A549 (cell line): ENCODE measurements around the gene ESRRB. TPM values are rescaled to one million over a fixed set of nuclear protein-coding genes. Genes with fewer than 3 reads are reported as not detected.

Source experiments
- ATAC-seq, 2 experiments: fragments of 200-7000 bp in 1 of 2; fragments of >200 bp in 1 of 2; cut with Nextera tagmentation in 1 of 2; cut with Tn5 transposase in 1 of 2; 3 replicates each; pipeline versions ENCODE4 v1.8.0 to v1.9.1; 2018 to 2020; ENCODE audit warnings: mild to moderate bottlenecking in 1 of 2, moderate library complexity in 1 of 2
- CTCF ChIA-PET: fragments of 300-600 bp; sonication (Branson Sonifier 250); formaldehyde crosslinking; extraction: SDS; loops from one replicate; lab custom pipeline; 2021; ENCODE audit warnings: antibody characterized with exemption, inconsistent platforms; lab: Yijun Ruan, JAX
- POLR2A ChIA-PET: fragments of 350-600 bp; formaldehyde crosslinking; extraction: SDS; loops from one replicate; lab custom pipeline; 2021; ENCODE audit warnings: antibody characterized with exemption, inconsistent platforms; lab: Yijun Ruan, JAX
- DNase-seq, 2 experiments: peaks; one replicate each; pipeline versions ENCODE4 v3.0.0 to v3.0.0-alpha.2; 2011 to 2016; ENCODE audit warnings: low read depth in 1 of 2, low spot score in 1 of 2
- FAIRE-seq: peaks from 2 replicates; lab custom pipeline; 2011; peaks lifted over from hg19 to GRCh38; lab: Jason Lieb, UNC
- H3K27ac ChIP-seq, 2 experiments: fragments of >200 bp; sonication (Bioruptor Twin); formaldehyde crosslinking; 3 replicates each; pipeline ENCODE4 v1.5.1; 2016 to 2017
- H3K4me1 ChIP-seq: fragments of >200 bp; sonication (Bioruptor Twin); formaldehyde crosslinking; 3 replicates; pipeline ENCODE4 v1.6.1; 2016
- H3K4me2 ChIP-seq: fragments of >200 bp; sonication (Bioruptor Twin); formaldehyde crosslinking; 3 replicates; pipeline ENCODE4 v1.6.1; 2016
- H3K4me3 ChIP-seq: fragments of >200 bp; sonication (Bioruptor Twin); formaldehyde crosslinking; 3 replicates; pipeline ENCODE4 v1.5.1; 2016
- H3K9me3 ChIP-seq: fragments of >200 bp; sonication (Bioruptor Twin); formaldehyde crosslinking; 3 replicates; pipeline ENCODE4 v1.6.1; 2016
- BCL3 ChIP-seq: fragments of >200 bp; sonication (Bioruptor Twin); formaldehyde crosslinking; IDR thresholded peaks from 3 replicates; pipeline ENCODE4 v1.6.1; 2016
- CHD4 ChIP-seq: fragments of 200-600 bp; sonication (generic); IDR thresholded peaks from 2 replicates; pipeline ENCODE4 v1.6.1; 2016; ENCODE audit warnings: antibody characterized with exemption, mild to moderate bottlenecking, borderline replicate concordance
- EHF ChIP-seq: fragments of 250-450 bp; sonication (Bioruptor Pico); IDR thresholded peaks from 2 replicates; pipeline ENCODE4 v1.5.0; 2020; ENCODE audit warnings: mild to moderate bottlenecking
- EHMT2 ChIP-seq: fragments of 200-600 bp; sonication (generic); IDR thresholded peaks from 2 replicates; pipeline ENCODE4 v1.6.1; 2016; ENCODE audit warnings: antibody characterized with exemption, low read depth, mild to moderate bottlenecking, moderate library complexity
- ELK1 ChIP-seq: fragments of 150-350 bp; IDR thresholded peaks from 2 replicates; pipeline ENCODE4 v1.6.1; 2014; ENCODE audit warnings: low read depth, mild to moderate bottlenecking, low read length
- ESRRA ChIP-seq: fragments of 150-350 bp; IDR thresholded peaks from 2 replicates; pipeline ENCODE4 v1.6.1; 2014; ENCODE audit warnings: mild to moderate bottlenecking, low read length, borderline replicate concordance
- FOSB ChIP-seq: fragments of 250-450 bp; sonication (Bioruptor Pico); IDR thresholded peaks from 2 replicates; pipeline ENCODE4 v1.5.0; 2020; ENCODE audit warnings: mild to moderate bottlenecking, moderate library complexity
- FOSL2 ChIP-seq, 2 experiments: fragments of 450-650 bp in 1 of 2; fragments of >200 bp in 1 of 2; sonication (Bioruptor Twin) in 1 of 2; formaldehyde crosslinking; IDR thresholded peaks; 2 replicates each; pipeline versions ENCODE4 v1.5.0 to v1.6.1; 2016 to 2020; ENCODE audit warnings: mild to moderate bottlenecking in 1 of 2, moderate library complexity in 1 of 2
- FOXS1 ChIP-seq: fragments of 250-450 bp; sonication (Bioruptor Pico); IDR thresholded peaks from 2 replicates; pipeline ENCODE4 v1.5.0; 2020; ENCODE audit warnings: mild to moderate bottlenecking, moderate library complexity
- HOXB13 ChIP-seq: fragments of 250-450 bp; sonication (Bioruptor Pico); IDR thresholded peaks from 2 replicates; pipeline ENCODE4 v1.5.0; 2020; ENCODE audit warnings: low read depth, mild to moderate bottlenecking, moderate library complexity
- MAX ChIP-seq: IDR thresholded peaks from 2 replicates; pipeline ENCODE4 v1.6.1; 2012
- NR3C1 ChIP-seq: fragments of >200 bp; sonication (Bioruptor Twin); formaldehyde crosslinking; IDR thresholded peaks from 3 replicates; pipeline ENCODE4 v1.6.1; 2017
- POLR2A ChIP-seq: IDR thresholded peaks from 2 replicates; pipeline ENCODE4 v1.6.1; 2012; ENCODE audit warnings: mild to moderate bottlenecking, low read length
- RARB ChIP-seq: fragments of 250-450 bp; sonication (Bioruptor Pico); IDR thresholded peaks from 2 replicates; pipeline ENCODE4 v1.8.0; 2021; ENCODE audit warnings: mild to moderate bottlenecking, moderate library complexity
- RCOR1 ChIP-seq: fragments of 150-350 bp; IDR thresholded peaks from 2 replicates; pipeline ENCODE4 v1.6.1; 2014; ENCODE audit warnings: antibody characterized with exemption, low read length, low read depth
- RNF2 ChIP-seq: fragments of 200-600 bp; sonication (generic); IDR thresholded peaks from 2 replicates; pipeline ENCODE4 v1.6.1; 2016; ENCODE audit warnings: low read depth, mild to moderate bottlenecking, antibody characterized with exemption, moderate library complexity, borderline replicate concordance
- USF2 ChIP-seq: fragments of 450-650 bp; IDR thresholded peaks from 2 replicates; pipeline ENCODE4 v1.6.1; 2014; ENCODE audit warnings: antibody characterized with exemption
- ZNF302 ChIP-seq: fragments of 250-450 bp; sonication (Bioruptor Pico); IDR thresholded peaks from 2 replicates; pipeline ENCODE4 v1.9.0; 2021; ENCODE audit warnings: inconsistent platforms, mild to moderate bottlenecking, moderate library complexity
- ZSCAN20 ChIP-seq: fragments of 250-450 bp; sonication (Bioruptor Pico); IDR thresholded peaks from 2 replicates; pipeline ENCODE4 v1.8.0; 2022; ENCODE audit warnings: mild to moderate bottlenecking, moderate library complexity
- WGBS: methylation state at CpG from one replicate; pipeline ENCODE4 v1.1.6; 2017; ENCODE audit errors: missing lambda C conversion rate; 5-methylcytosine and 5-hydroxymethylcytosine counted together
- polyA plus RNA-seq, 4 experiments: library from polyadenylated mRNA; depleted of rRNA in 3 of 4; stranded (reverse); fragments of >200 nt; fragmentation: RNase III in 1 of 4; extraction: RNeasy Plus Mini Kit Qiagen cat#74134 plus additional on column Dnase treatment in 1 of 4; gene quantifications; 2 replicates in 3 of 4; 3 replicates in 1 of 4; pipeline ENCODE4 v1.2.3, GENCODE V29; 2011 to 2017

The ESRRB gene
- polyA plus RNA-seq, 2 of the 4 experiments (the other 2 are of a cell fraction), result 0.15 to 0.19 TPM

- Histone ChIP-seq H3K4me1 (peaks cover 12% of the 10 kb centered on the region; the same call in 2 of the 3 replicates), H3K4me3 (no peak overlapping the region), H3K27ac (no peak overlapping the region), H3K9me3 (no peaks in the 10 kb centered on the region), H3K4me2 (no peak overlapping the region)
- FAIRE-seq, result no peak
- CTCF ChIA-PET, result interaction anchor here (1.7 kb wide), 1 partner anchor 330 kb away, joined by 9 read pairs; no protein-coding TSS in a partner anchor
- DNase-seq, result no peak
- TF ChIP-seq ESRRA (no peak), RARB (CRISPR knock-in tag) (no peak), FOSB (CRISPR knock-in tag) (no peak), RNF2 (no peak), USF2 (no peak), EHF (CRISPR knock-in tag) (no peak)
- ATAC-seq, result no peak
- WGBS, result 93% methylated on average over 4 of the region's 7 CpGs
- POLR2A ChIA-PET, result no interaction called here
Observed at GRCh38 chr14:76380991-76381390, 5.1 kb downstream of the ESRRB start.

- ATAC-seq, result no peak; a peak in 1 of 6 replicates
Observed at GRCh38 chr14:76381817-76382494, 6.0 kb downstream of the ESRRB start.

GRCh38 chr14:76382495-76382832 lies 6.5 kb downstream of the ESRRB start:
- TF ChIP-seq ZNF302 (CRISPR knock-in tag) (no peak), FOXS1 (CRISPR knock-in tag) (no peak), BCL3 (no peak), NR3C1 (no peak), MAX (no peak), RCOR1 (no peak), EHMT2 (no peak), FOSL2 (IDR thresholded peaks at IDR 0.05) (no peak), FOSL2 (CRISPR knock-in tag; IDR thresholded peaks at IDR 0.05) (no peak), ELK1 (no peak), CHD4 (no peak), HOXB13 (CRISPR knock-in tag) (no peak), ZSCAN20 (CRISPR knock-in tag) (no peak)
- TF ChIP-seq, all 56 proteins: peak for 0
- CTCF ChIA-PET, result no interaction called here
- Histone ChIP-seq H3K27ac (no peak overlapping the region), H3K9me3 (no peaks in the 10 kb centered on the region), H3K4me2 (no peak overlapping the region), H3K4me1 (peaks cover under 1% of the 10 kb centered on the region; the same call in 1 of the 3 replicates), H3K4me3 (no peak overlapping the region)
- 5% methylated on average over 1 of the region's 1 CpG for WGBS
- FAIRE-seq (no peak), DNase-seq (no peak), ATAC-seq (no peak)
- POLR2A ChIA-PET, result no interaction called here

More at GRCh38 chr14:76381817-76382494, 6.0 kb downstream of the ESRRB start:
- 19% methylated on average over 7 of the region's 7 CpGs for WGBS
- Histone ChIP-seq H3K27ac (no peak overlapping the region), H3K4me1 (peaks cover 6% of the 10 kb centered on the region; the same call in 2 of the 3 replicates), H3K9me3 (no peaks in the 10 kb centered on the region), H3K4me3 (no peak overlapping the region), H3K4me2 (no peak overlapping the region)
- CTCF ChIA-PET, result interaction anchor here (1.7 kb wide), 1 partner anchor 331 kb away, joined by 9 read pairs; no protein-coding TSS in a partner anchor
- POLR2A ChIA-PET, result no interaction called here
- TF ChIP-seq POLR2A, result no peak
- no peak for DNase-seq
- no peak for FAIRE-seq
